ENCODE data around the gene TPCN2. TPM values are rescaled to one million over a fixed set of nuclear protein-coding genes. Genes with fewer than 3 reads are reported as not detected.

The TPCN2 gene
- total and polyA plus RNA-seq, 2 of the 4 experiments (the other 2 are of a cell fraction) = 3.4 to 8.0 TPM

DNA sequence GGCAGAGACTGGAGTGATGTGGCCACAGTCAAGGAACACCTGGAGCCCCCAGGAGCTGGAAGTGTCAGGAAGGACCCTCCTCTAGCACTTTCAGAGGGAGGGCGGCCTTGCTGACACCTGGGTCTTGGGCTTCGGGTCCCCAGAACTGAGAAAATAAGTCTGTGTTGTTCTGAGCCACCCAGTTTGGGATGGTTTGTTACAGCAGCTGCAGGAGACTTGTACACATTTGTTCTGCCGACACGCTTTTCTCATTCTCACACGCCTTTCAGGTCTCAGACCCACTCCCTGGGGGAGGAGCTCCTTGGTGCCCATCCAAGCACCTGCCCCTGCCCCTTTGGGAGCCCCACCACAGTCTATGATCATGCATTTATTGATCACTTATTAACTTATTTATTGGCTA lies 59.8 kb downstream of the TPCN2 start:
- no peak for DNase-seq
- Histone ChIP-seq H3K9me1 (ENCODE audit: insufficient read depth, low read length) (no peaks in the 10 kb centered on the region), H2AK9ac (replicated peaks; ENCODE audit: low read depth, low read length, poor library complexity) (no peak overlapping the region), H2AFZ (replicated peaks; ENCODE audit: low read length, poor library complexity) (no peak overlapping the region), H4K5ac (ENCODE audit: low read depth, low read length) (no peak overlapping the region), H3K4me1 (ENCODE audit: control insufficient read depth, insufficient read depth, low read length) (no peaks in the 10 kb centered on the region), H3K18ac (ENCODE audit: low read depth, low read length) (no peak overlapping the region), H3K56ac (ENCODE audit: extremely low read depth, insufficient read depth, low read length) (no peak overlapping the region), H4K8ac (ENCODE audit: low read depth in 2 of 2, low read length in 2 of 2) (no peak overlapping the region), H3K4me3 (ENCODE audit: insufficient read depth, low read depth, low read length) (no peak overlapping the region), H2BK120ac (ENCODE audit: low read depth, low read length) (no peak overlapping the region), H3K27ac (ENCODE audit: insufficient read depth, low read length) (no peak overlapping the region), H3K27me3 (ENCODE audit: control insufficient read depth, insufficient read depth, low read length) (peaks cover 8% of the 10 kb centered on the region; the same call in 1 of the 2 replicates), H4K20me1 (ENCODE audit: insufficient read depth, low read length) (no peaks in the 10 kb centered on the region; the same call in 1 of the 2 replicates), H3K9ac (ENCODE audit: low read depth, low read length) (no peak overlapping the region), H3K4ac (ENCODE audit: low read depth, low read length) (no peak overlapping the region), H2BK5ac (ENCODE audit: low read depth, low read length, poor library complexity, severe bottlenecking) (no peak overlapping the region), H2AK5ac (ENCODE audit: low read depth, low read length) (no peak overlapping the region), H3K9me3 (ENCODE audit: control insufficient read depth, insufficient read depth, low read length) (peaks cover 5% of the 10 kb centered on the region; the same call in 1 of the 2 replicates), H3K79me1 (ENCODE audit: low read depth in 1 of 2, low read length in 2 of 2) (no peaks in the 10 kb centered on the region), H3K23ac (ENCODE audit: low read depth, low read length) (no peak overlapping the region), H2BK20ac (ENCODE audit: low read depth, low read length) (no peak overlapping the region), H3K14ac (replicated peaks; ENCODE audit: low read depth, low read length) (no peak overlapping the region), H3K4me2 (ENCODE audit: low read depth, low read length) (no peak overlapping the region), H4K91ac (ENCODE audit: insufficient read depth, low read depth, low read length) (no peak overlapping the region), H2BK15ac (ENCODE audit: low read depth, low read length) (no peak overlapping the region), H3K36me3 (ENCODE audit: control insufficient read depth, insufficient read depth, low read length) (no peaks in the 10 kb centered on the region)
- dilution Hi-C loops (cut with HindIII; ENCODE audit: low sequenced_read_pairs, unreplicated experiment) = no loop called here
- BruUV-seq (replicated peaks) = no TSS peak
- no peak for ATAC-seq (ENCODE audit: low read depth)
- ChIA-PET POLR2A (ENCODE audit: unreplicated experiment) (no interaction called here), CTCF (interaction anchor here (0.6 kb wide), 1 partner anchor 561 kb away, joined by 3 read pairs; no protein-coding TSS in a partner anchor)
- in situ Hi-C loops (cut with MboI; ENCODE audit: low sequenced_read_pairs) = loop anchor here (5.0 to 25.0 kb wide), 2 partner anchors 564 to 1079 kb away; no protein-coding TSS in a partner anchor
- intact Hi-C loops (cut with micrococcal nuclease) = no loop called here
- no peak for TF ChIP-seq CEBPB (IDR thresholded peaks at IDR 0.05; ENCODE audit: low read depth, low read length)
- no peak for TF ChIP-seq RAD21 (IDR thresholded peaks at IDR 0.05; ENCODE audit: low read length)
- TF ChIP-seq POLR2A (IDR thresholded peaks at IDR 0.05; ENCODE audit: low read depth, low read length) = no peak
- no peak for TF ChIP-seq MXI1 (IDR thresholded peaks at IDR 0.05; ENCODE audit: borderline replicate concordance, low read depth, low read length)
- TF ChIP-seq, protein P1, sequence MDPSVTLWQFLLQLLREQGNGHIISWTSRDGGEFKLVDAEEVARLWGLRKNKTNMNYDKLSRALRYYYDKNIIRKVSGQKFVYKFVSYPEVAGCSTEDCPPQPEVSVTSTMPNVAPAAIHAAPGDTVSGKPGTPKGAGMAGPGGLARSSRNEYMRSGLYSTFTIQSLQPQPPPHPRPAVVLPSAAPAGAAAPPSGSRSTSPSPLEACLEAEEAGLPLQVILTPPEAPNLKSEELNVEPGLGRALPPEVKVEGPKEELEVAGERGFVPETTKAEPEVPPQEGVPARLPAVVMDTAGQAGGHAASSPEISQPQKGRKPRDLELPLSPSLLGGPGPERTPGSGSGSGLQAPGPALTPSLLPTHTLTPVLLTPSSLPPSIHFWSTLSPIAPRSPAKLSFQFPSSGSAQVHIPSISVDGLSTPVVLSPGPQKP (IDR thresholded peaks at IDR 0.05; ENCODE audit: borderline replicate concordance, low read depth, low read length) = no peak
- TF ChIP-seq MAZ (IDR thresholded peaks at IDR 0.05; ENCODE audit: borderline replicate concordance, low read depth, low read length) = no peak
- TF ChIP-seq CHD1 (IDR thresholded peaks at IDR 0.05; ENCODE audit: low read depth, low read length) = no peak
- TF ChIP-seq SMC3 (IDR thresholded peaks at IDR 0.05; ENCODE audit: low read depth, low read length) = no peak
- TF ChIP-seq MAFK (IDR thresholded peaks at IDR 0.05; ENCODE audit: low read depth, low read length) = no peak
- no peak for TF ChIP-seq NFE2L2 (IDR thresholded peaks at IDR 0.05; ENCODE audit: low read depth, low read length)
- TF ChIP-seq FOS (IDR thresholded peaks at IDR 0.05; ENCODE audit: low read depth, low read length) = no peak
- TF ChIP-seq, protein P2, sequence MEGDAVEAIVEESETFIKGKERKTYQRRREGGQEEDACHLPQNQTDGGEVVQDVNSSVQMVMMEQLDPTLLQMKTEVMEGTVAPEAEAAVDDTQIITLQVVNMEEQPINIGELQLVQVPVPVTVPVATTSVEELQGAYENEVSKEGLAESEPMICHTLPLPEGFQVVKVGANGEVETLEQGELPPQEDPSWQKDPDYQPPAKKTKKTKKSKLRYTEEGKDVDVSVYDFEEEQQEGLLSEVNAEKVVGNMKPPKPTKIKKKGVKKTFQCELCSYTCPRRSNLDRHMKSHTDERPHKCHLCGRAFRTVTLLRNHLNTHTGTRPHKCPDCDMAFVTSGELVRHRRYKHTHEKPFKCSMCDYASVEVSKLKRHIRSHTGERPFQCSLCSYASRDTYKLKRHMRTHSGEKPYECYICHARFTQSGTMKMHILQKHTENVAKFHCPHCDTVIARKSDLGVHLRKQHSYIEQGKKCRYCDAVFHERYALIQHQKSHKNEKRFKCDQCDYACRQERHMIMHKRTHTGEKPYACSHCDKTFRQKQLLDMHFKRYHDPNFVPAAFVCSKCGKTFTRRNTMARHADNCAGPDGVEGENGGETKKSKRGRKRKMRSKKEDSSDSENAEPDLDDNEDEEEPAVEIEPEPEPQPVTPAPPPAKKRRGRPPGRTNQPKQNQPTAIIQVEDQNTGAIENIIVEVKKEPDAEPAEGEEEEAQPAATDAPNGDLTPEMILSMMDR (conservative IDR thresholded peaks at IDR 0.05; ENCODE audit: low read depth, low read length) = no peak
- TF ChIP-seq RCOR1 (IDR thresholded peaks at IDR 0.05; ENCODE audit: insufficient replicate concordance, low read length) = no peak
- no peak for TF ChIP-seq RFX5 (IDR thresholded peaks at IDR 0.05; ENCODE audit: low read depth, low read length)
- TF ChIP-seq, protein P3, sequence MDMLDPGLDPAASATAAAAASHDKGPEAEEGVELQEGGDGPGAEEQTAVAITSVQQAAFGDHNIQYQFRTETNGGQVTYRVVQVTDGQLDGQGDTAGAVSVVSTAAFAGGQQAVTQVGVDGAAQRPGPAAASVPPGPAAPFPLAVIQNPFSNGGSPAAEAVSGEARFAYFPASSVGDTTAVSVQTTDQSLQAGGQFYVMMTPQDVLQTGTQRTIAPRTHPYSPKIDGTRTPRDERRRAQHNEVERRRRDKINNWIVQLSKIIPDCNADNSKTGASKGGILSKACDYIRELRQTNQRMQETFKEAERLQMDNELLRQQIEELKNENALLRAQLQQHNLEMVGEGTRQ (IDR thresholded peaks at IDR 0.05; ENCODE audit: low read depth, low read length) = no peak
- no CpG with 5 or more reads among the region's 5 CpGs for WGBS, 2 experiments (ENCODE audit: extremely low coverage in 2 of 2, insufficient read length in 1 of 2)

All from IMR-90 (cell line).